HG03520 (cell line): Measurements from ENCODE around the gene PLD1.
"Not testable (repeated sequence)": the region's sequence is repeated elsewhere in the genome, so short reads cannot be mapped to it uniquely, and the experiment has no call there.

ENCODE experiments used
- ATAC-seq: cut with Tn5 transposase; IDR thresholded peaks from one replicate; pipeline ENCODE4 v1.9.1; 2021; ENCODE audit warnings: mild to moderate bottlenecking, moderate library complexity; ENCODE audit not compliant: unreplicated experiment

PLD1 gene

GRCh38 chr3:171746320-171747222 lies 63.7 kb downstream of the PLD1 start:
- ATAC-seq: not testable (repeated sequence)

- no peak for ATAC-seq
Observed at GRCh38 chr3:171745577-171746319, 64.5 kb downstream of the PLD1 start.

- no peak for ATAC-seq
Observed at GRCh38 chr3:171744158-171744741, 66.0 kb downstream of the PLD1 start.

- ATAC-seq: no peak
Observed at GRCh38 chr3:171743327-171744157, 66.7 kb downstream of the PLD1 start.

GRCh38 chr3:171741377-171741776 lies 68.9 kb downstream of the PLD1 start:
- ATAC-seq: no peak

- no peak for ATAC-seq
Observed at GRCh38 chr3:171736556-171736955, 73.7 kb downstream of the PLD1 start.

GRCh38 chr3:171733561-171733960 lies 76.7 kb downstream of the PLD1 start:
- no peak for ATAC-seq

- ATAC-seq: no peak
Observed at GRCh38 chr3:171732756-171733155, 77.5 kb downstream of the PLD1 start.

GRCh38 chr3:171731691-171732090 lies 78.6 kb downstream of the PLD1 start:
- ATAC-seq: no peak

- no peak for ATAC-seq
Observed at GRCh38 chr3:171729452-171730334, 80.6 kb downstream of the PLD1 start.

GRCh38 chr3:171727288-171727687 lies 83.0 kb downstream of the PLD1 start:
- ATAC-seq: no peak

GRCh38 chr3:171718493-171719185 lies 91.6 kb downstream of the PLD1 start:
- ATAC-seq: no peak

GRCh38 chr3:171715155-171715554 lies 95.1 kb downstream of the PLD1 start:
- no peak for ATAC-seq

GRCh38 chr3:171712171-171712938 lies 97.9 kb downstream of the PLD1 start:
- ATAC-seq: no peak

- no peak for ATAC-seq
Observed at GRCh38 chr3:171711461-171712170, 98.7 kb downstream of the PLD1 start.

- no peak for ATAC-seq
Observed at GRCh38 chr3:171710359-171710758, 99.9 kb downstream of the PLD1 start.

- no peak for ATAC-seq
Observed at GRCh38 chr3:171704814-171705213, 105.5 kb downstream of the PLD1 start.

- ATAC-seq: no peak
Observed at GRCh38 chr3:171704002-171704401, 106.3 kb downstream of the PLD1 start.
